Astrocyte of the cerebellum (primary cell): ENCODE data around the gene PLD5.

ENCODE experiments used
- DNase-seq: peaks from one replicate; pipeline ENCODE4 v3.0.0-alpha.2; 2011; ENCODE audit warnings: low read depth
- H3K4me3 ChIP-seq: 2 replicates; pipeline ENCODE4 v1.5.1; 2011; ENCODE audit warnings: mild to moderate bottlenecking, low read depth, low read length, moderate library complexity
- in situ Hi-C: cut with HindIII; loops from 2 replicates; pipeline ENCODE4 v1.10.0; 2017; ENCODE audit warnings: low sequenced_read_pairs
- TF ChIP-seq, protein P1 (sequence below): IDR thresholded peaks from 2 replicates; pipeline ENCODE4 v1.5.1; 2012; ENCODE audit warnings: low read length, low read depth, moderate library complexity, mild to moderate bottlenecking; ENCODE audit errors: missing control alignments

Gene PLD5

DNA sequence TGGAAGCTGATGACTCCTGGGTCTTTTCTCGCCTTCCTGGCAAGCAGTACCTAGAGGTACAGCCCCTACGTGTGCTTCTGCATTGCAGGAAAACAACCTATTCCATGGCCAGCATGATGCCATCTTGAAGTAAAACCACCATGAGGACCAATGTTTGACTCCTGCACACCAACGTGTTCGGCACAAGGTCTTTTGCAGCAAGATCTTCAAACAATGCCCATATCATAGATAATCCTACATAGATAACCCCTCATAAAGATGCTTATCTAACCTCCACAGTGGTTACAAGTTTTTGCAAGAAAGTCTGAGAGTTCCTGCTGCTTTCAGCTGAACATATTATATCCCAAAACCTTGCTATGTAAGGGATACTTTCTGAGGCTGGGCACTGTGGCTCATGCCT is 384.5 kb downstream of the PLD5 start:
- H3K4me3 ChIP-seq, result no peak overlapping the region
- no peak for DNase-seq
- TF ChIP-seq, protein P1, sequence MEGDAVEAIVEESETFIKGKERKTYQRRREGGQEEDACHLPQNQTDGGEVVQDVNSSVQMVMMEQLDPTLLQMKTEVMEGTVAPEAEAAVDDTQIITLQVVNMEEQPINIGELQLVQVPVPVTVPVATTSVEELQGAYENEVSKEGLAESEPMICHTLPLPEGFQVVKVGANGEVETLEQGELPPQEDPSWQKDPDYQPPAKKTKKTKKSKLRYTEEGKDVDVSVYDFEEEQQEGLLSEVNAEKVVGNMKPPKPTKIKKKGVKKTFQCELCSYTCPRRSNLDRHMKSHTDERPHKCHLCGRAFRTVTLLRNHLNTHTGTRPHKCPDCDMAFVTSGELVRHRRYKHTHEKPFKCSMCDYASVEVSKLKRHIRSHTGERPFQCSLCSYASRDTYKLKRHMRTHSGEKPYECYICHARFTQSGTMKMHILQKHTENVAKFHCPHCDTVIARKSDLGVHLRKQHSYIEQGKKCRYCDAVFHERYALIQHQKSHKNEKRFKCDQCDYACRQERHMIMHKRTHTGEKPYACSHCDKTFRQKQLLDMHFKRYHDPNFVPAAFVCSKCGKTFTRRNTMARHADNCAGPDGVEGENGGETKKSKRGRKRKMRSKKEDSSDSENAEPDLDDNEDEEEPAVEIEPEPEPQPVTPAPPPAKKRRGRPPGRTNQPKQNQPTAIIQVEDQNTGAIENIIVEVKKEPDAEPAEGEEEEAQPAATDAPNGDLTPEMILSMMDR, result no peak
- in situ Hi-C loops, result no loop called here

DNA sequence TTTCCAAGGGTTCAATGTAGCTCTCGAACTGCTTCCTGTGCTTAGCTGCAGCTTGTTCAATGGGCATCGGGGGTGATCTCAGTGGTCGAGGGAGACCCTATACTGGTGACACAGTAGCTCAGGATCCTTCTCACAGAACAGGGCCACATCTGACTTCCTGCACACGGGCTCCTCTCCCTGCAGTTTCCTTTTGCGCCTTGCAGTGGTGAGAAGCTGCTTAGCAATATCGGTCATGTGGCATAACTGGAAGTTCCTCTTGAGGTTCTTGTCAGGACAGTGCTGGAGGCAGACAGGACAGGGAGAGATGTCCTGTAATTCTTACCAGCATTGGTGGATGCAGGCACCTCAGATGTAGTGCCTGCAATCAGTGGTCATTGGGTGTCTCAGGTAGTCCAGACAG is 385.1 kb downstream of the PLD5 start:
- TF ChIP-seq, protein P1, result no peak
- H3K4me3 ChIP-seq, result no peak overlapping the region
- in situ Hi-C loops, result no loop called here
- DNase-seq, result no peak

DNA sequence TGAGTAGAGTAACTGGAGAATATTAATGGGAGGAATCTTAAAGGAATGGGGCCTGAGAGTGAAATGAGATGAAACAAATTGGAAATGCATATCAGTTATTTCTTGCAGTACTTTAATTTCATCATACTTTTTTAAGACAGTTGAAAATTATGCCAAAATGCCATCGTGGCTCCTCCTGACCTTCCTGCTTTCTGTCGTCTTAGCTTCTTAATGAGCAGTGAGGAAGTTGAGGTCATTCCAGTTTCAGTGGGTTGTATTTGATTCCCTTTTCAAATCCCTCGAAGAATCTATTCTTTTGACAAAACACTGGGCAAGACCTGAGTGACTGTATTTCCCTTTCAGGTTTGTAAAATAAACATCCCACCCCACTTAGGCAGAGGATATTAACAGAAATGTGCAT is 390.7 kb downstream of the PLD5 start:
- H3K4me3 ChIP-seq, result no peak overlapping the region
- no peak for DNase-seq
- TF ChIP-seq, protein P1, result no peak
- in situ Hi-C loops, result no loop called here

DNA sequence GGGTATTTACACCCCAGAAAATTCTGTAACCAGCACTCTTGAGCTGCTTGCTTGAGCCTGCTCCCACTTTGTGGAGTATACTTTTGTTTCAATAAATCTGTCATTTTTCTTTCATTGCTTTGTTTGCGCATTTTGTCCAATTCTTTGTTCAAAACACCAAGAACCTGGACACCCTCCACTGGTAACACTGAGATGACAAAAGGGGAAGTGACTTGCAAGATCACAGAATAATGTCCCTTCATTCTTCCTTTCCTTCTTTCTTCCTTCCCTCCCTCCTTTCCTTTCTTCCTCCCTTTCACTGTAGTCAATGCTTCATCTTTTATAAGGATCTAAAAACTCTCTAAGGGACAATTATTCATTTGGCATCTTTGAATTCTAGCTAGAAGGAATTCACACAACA is 391.1 kb downstream of the PLD5 start:
- in situ Hi-C loops, result no loop called here
- no peak for DNase-seq
- TF ChIP-seq, protein P1, result no peak
- H3K4me3 ChIP-seq, result no peak overlapping the region

DNA sequence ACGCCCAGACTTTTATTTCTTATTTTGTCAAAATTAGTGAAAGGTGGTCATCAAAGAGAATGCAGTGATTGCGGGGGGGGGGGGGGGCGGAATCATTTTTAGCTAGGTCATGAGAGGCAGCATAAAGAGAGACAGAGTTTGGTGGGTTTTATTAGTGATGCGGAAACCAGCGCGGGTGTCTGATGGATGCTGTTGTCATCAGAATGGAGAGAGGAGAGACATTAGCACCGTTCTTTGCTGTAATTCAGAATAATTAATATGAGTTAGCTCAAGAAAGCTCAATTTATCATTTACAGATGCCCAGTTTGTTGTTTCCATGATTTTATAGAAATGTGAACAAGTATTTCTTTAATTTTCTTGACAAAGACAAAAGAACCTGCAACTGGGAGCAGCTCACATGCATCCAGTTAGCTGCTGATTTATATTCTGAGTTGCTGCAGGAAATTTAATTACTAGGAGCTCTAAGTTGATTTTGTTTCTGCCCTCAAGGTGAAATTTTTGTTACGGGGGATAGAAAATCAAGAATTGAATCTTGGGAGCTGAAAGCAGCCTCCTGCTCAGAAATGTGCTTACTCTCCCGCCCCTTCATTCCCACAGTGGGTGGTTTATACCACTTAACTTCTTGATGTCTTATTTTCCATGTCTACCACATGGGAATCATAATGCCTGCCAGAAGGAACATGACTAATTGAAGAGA is 392.2 kb downstream of the PLD5 start:
- in situ Hi-C loops, result no loop called here
- H3K4me3 ChIP-seq, result no peak overlapping the region
- TF ChIP-seq, protein P1, result no peak
- no peak for DNase-seq

DNA sequence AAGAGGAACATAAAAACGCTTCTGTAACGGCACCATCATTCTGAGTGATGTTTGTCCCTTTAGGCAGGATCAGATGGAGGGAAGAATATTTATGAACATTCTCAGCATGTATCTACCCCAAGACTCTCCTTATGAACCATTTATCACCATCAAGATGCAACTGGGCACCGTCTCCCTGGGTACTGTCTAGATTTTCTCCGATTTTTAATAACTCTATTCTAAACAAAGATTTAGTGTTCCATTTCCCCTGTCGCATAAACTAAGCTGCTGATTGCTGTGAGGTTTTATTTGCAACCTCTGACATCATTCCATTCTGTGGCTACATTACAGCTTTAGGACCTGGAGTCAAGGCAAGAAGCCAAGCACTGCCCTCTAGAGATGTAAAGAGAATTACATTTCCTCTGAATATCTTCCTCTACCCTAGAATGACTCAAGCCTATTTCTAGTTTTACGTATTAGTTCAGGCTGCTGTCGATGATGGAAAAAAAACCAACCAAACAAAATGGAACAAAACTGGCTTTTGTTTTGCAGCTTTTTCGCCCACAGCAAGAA is 395.5 kb downstream of the PLD5 start:
- in situ Hi-C loops, result no loop called here
- no peak for DNase-seq
- no peak overlapping the region for H3K4me3 ChIP-seq
- TF ChIP-seq, protein P1, result no peak

DNA sequence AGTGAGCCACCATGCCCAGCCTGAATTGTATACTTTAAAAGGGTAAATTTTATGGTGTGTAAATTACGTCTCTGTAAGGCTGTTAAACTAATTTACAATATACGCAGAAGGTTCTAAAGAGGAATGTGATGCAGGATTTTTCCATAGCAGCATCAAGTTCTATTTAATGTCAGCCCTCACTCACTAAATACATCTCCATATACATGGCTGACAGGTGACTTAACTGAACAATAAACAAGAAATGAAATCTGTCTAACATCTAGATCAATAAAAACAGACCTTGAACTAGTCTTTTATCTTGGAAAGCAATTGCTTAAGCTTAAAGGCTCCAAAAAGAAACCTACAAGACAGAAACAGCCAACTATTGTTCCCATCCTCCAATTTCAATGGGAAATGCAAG is 404.1 kb downstream of the PLD5 start:
- in situ Hi-C loops, result no loop called here
- DNase-seq, result no peak
- TF ChIP-seq, protein P1, result no peak
- H3K4me3 ChIP-seq, result no peak overlapping the region
